ENCODE data around the gene GRID2.

GRID2 gene

DNA sequence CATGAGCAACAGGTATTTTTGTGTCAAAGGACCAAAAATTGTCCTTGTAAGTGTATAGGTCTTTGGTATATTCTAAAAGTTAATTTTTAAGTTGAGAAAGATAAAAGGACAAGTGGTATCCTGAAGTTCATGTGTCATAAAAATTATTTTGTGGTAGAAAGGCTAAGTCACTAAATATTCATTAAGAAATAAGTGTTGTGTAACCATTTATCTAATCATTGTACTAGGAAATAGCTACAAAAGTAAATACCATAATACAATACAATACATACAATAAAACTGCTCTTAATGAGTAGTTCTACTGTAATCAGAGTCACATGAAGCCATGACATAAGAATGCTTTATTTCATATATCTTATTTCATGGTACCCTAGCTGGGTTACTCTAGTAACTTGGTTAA is 1442.3 kb downstream of the GRID2 start:
- Histone ChIP-seq H2AFZ (ENCODE audit: low read length) (no peak overlapping the region), H3K9me2 (replicated peaks; ENCODE audit: insufficient read depth, low read length) (no peaks in the 10 kb centered on the region)

DNA sequence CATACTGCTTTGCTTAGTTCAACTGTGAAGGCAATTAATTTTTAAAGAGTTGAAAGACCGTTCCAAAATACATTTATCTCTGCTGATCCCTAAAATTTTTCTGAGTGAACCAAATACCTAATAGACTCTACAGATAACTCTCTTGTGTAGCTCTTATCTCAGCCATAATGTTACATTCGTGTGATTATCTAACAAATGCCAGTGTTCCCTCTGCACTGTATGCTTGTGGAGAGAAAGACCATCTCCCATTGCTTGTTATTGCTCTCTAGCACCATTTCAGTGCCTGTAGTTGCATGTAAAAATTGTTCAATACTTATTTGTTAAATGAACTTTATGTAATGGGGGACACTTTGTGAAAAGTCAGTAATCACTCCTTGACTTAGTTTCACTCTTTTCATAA is 1443.5 kb downstream of the GRID2 start:
- no peak overlapping the region for H3K4me3 ChIP-seq (ENCODE audit: low read length)
- H3K9ac ChIP-seq (ENCODE audit: low read length), result no peak overlapping the region
- H4K20me1 ChIP-seq (ENCODE audit: insufficient read depth, low read length), result no peaks in the 10 kb centered on the region
- no peaks in the 10 kb centered on the region for H3K27me3 ChIP-seq (replicated peaks; ENCODE audit: insufficient read depth, low read length)
- H3K4me2 ChIP-seq (ENCODE audit: low read depth, low read length), result no peak overlapping the region
- no peaks in the 10 kb centered on the region for H3K9me3 ChIP-seq (replicated peaks; ENCODE audit: insufficient read depth, low read length)
- no peaks in the 10 kb centered on the region for H3K4me1 ChIP-seq (ENCODE audit: low read length)
- H3K36me3 ChIP-seq (replicated peaks; ENCODE audit: insufficient read depth, low read length), result no peaks in the 10 kb centered on the region
- no peak overlapping the region for H2AFZ ChIP-seq (ENCODE audit: low read length)
- H3K27ac ChIP-seq (ENCODE audit: low read length), result no peak overlapping the region
- no peak for DNase-seq
- TF ChIP-seq EZH2 (optimal IDR thresholded peaks at IDR 0.05; ENCODE audit: low read depth, low read length) (no peak), EZH2phosphoT487 (IDR thresholded peaks at IDR 0.05; ENCODE audit: low read length) (no peak)
- TF ChIP-seq, protein P1, sequence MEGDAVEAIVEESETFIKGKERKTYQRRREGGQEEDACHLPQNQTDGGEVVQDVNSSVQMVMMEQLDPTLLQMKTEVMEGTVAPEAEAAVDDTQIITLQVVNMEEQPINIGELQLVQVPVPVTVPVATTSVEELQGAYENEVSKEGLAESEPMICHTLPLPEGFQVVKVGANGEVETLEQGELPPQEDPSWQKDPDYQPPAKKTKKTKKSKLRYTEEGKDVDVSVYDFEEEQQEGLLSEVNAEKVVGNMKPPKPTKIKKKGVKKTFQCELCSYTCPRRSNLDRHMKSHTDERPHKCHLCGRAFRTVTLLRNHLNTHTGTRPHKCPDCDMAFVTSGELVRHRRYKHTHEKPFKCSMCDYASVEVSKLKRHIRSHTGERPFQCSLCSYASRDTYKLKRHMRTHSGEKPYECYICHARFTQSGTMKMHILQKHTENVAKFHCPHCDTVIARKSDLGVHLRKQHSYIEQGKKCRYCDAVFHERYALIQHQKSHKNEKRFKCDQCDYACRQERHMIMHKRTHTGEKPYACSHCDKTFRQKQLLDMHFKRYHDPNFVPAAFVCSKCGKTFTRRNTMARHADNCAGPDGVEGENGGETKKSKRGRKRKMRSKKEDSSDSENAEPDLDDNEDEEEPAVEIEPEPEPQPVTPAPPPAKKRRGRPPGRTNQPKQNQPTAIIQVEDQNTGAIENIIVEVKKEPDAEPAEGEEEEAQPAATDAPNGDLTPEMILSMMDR (IDR thresholded peaks at IDR 0.05; ENCODE audit: low read length), result no peak
- H3K79me2 ChIP-seq (ENCODE audit: low read length), result no peaks in the 10 kb centered on the region
- no peaks in the 10 kb centered on the region for H3K9me2 ChIP-seq (replicated peaks; ENCODE audit: insufficient read depth, low read length)
- no peaks in the 10 kb centered on the region for H3F3A ChIP-seq (ENCODE audit: insufficient read depth, low read length)

More for the DNA sequence above, 1442.3 kb downstream of the GRID2 start:
- H3K4me2 ChIP-seq (ENCODE audit: low read depth, low read length), result no peak overlapping the region
- H3K9me3 ChIP-seq (replicated peaks; ENCODE audit: insufficient read depth, low read length), result no peaks in the 10 kb centered on the region
- H3K4me1 ChIP-seq (ENCODE audit: low read length), result no peaks in the 10 kb centered on the region
- no peaks in the 10 kb centered on the region for H3K27me3 ChIP-seq (replicated peaks; ENCODE audit: insufficient read depth, low read length)
- no peak overlapping the region for H3K9ac ChIP-seq (ENCODE audit: low read length)
- TF ChIP-seq EZH2phosphoT487 (IDR thresholded peaks at IDR 0.05; ENCODE audit: low read length) (no peak), EZH2 (optimal IDR thresholded peaks at IDR 0.05; ENCODE audit: low read depth, low read length) (no peak)
- TF ChIP-seq, protein P1 (IDR thresholded peaks at IDR 0.05; ENCODE audit: low read length), result no peak
- no peaks in the 10 kb centered on the region for H3F3A ChIP-seq (ENCODE audit: insufficient read depth, low read length)
- no peaks in the 10 kb centered on the region for H3K79me2 ChIP-seq (ENCODE audit: low read length)
- no peak overlapping the region for H3K4me3 ChIP-seq (ENCODE audit: low read length)
- H3K27ac ChIP-seq (ENCODE audit: low read length), result no peak overlapping the region
- DNase-seq, result no peak
- no peaks in the 10 kb centered on the region for H4K20me1 ChIP-seq (ENCODE audit: insufficient read depth, low read length)
- H3K36me3 ChIP-seq (replicated peaks; ENCODE audit: insufficient read depth, low read length), result no peaks in the 10 kb centered on the region

DNA sequence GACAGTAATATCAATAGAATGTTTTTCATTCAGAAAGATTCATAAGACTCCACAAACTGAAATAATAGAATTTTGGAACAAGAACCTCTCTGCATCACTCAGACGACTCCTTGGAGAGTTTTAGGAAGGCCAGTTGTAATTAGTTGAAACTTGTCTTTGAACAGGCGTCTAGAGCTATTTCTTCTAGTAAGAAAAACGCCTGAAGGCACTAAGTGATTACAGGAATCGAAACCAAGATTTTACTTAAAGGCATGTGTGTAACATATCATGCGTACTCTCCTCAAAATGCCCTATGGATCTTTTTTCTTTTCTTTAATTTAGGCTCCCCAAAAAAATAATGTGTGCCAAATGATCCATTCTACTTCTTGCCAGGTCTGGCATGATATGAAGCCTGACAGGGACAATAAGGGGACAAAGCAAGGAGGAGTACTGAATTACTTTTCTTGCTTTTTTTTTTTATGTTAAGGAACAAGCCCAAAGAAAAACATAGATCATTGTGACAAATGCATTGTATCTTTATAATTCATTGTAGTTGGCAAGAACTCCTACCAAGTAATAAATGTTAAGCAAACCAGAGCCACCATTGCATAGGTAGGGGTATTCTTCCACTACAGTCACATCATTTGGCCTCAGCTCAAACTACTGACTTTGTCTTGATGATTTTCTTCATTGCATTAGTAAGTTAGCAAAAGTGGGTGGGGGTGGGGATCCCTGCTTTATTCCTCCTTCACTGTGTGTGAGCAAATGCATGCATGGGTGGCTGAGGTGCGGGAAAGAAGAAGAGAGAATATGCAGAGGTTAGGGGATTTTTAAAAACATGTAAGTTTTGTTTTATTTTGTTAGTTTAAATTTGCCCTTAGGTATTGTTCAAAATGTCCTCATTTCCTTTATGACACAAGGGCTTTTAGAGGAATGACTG is 1444.9 kb downstream of the GRID2 start:
- no peak overlapping the region for H2AFZ ChIP-seq (ENCODE audit: low read length)
- no peaks in the 10 kb centered on the region for H3K27me3 ChIP-seq (replicated peaks; ENCODE audit: insufficient read depth, low read length)
- no peaks in the 10 kb centered on the region for H3F3A ChIP-seq (ENCODE audit: insufficient read depth, low read length)
- H3K9ac ChIP-seq (ENCODE audit: low read length), result no peak overlapping the region
- H3K36me3 ChIP-seq (replicated peaks; ENCODE audit: insufficient read depth, low read length), result no peaks in the 10 kb centered on the region
- peak overlapping the region; percentile 3; the same call in 1 of the 2 replicates for H3K4me2 ChIP-seq (ENCODE audit: low read depth, low read length)
- H3K9me3 ChIP-seq (replicated peaks; ENCODE audit: insufficient read depth, low read length), result no peaks in the 10 kb centered on the region
- no peaks in the 10 kb centered on the region for H4K20me1 ChIP-seq (ENCODE audit: insufficient read depth, low read length)
- no peaks in the 10 kb centered on the region for H3K79me2 ChIP-seq (ENCODE audit: low read length)
- H3K9me2 ChIP-seq (replicated peaks; ENCODE audit: insufficient read depth, low read length), result no peaks in the 10 kb centered on the region
- H3K4me1 ChIP-seq (ENCODE audit: low read length), result no peaks in the 10 kb centered on the region
- no peak overlapping the region for H3K27ac ChIP-seq (ENCODE audit: low read length)
- peak; percentile 55 for DNase-seq
- H3K4me3 ChIP-seq (ENCODE audit: low read length), result no peak overlapping the region
- TF ChIP-seq EZH2phosphoT487 (IDR thresholded peaks at IDR 0.05; ENCODE audit: low read length) (no peak), EZH2 (optimal IDR thresholded peaks at IDR 0.05; ENCODE audit: low read depth, low read length) (no peak)
- TF ChIP-seq, protein P1 (IDR thresholded peaks at IDR 0.05; ENCODE audit: low read length), result no peak

Measured in MM.1S (cell line).